IMR-90 (cell line): ENCODE measurements around the gene CD6. TPM values are rescaled to one million over a fixed set of nuclear protein-coding genes. Genes with fewer than 3 reads are reported as not detected.

Source experiments
- ATAC-seq: fragments of 200-7000 bp; cut with Tn5 transposase; 2 replicates; pipeline ENCODE4 v1.9.1; 2020; ENCODE audit warnings: low read depth, mild to moderate bottlenecking, moderate library complexity
- BruUV-seq: library from RNA; stranded (reverse); fragments of 400-500 nt; replicated peaks from 2 replicates; lab custom pipeline; 2021; lab: Mats Ljungman, UMichigan
- CTCF ChIA-PET: fragments of 300-600 bp; formaldehyde crosslinking; extraction: SDS; loops from one replicate; lab custom pipeline; 2021; ENCODE audit warnings: antibody characterized with exemption; lab: Yijun Ruan, JAX
- POLR2A ChIA-PET: fragments of 300-600 bp; sonication (Branson Sonifier 250); formaldehyde crosslinking; loops from one replicate; lab custom pipeline; 2022; ENCODE audit warnings: antibody characterized with exemption; ENCODE audit not compliant: unreplicated experiment; lab: Charles Lee
- DNase-seq: peaks from one replicate; pipeline ENCODE4 v3.0.0; 2013
- H2AFZ ChIP-seq: replicated peaks from 2 replicates; pipeline ENCODE3; 2013; ENCODE audit warnings: low read length, mild to moderate bottlenecking; ENCODE audit not compliant: poor library complexity
- H2AK5ac ChIP-seq: 2 replicates; pipeline ENCODE4 v1.6.1; 2013; ENCODE audit warnings: low read depth, low read length, inconsistent platforms
- H2AK9ac ChIP-seq: replicated peaks from 2 replicates; pipeline ENCODE3; 2013; ENCODE audit warnings: mild to moderate bottlenecking, low read depth, low read length, moderate library complexity; ENCODE audit not compliant: poor library complexity
- H2BK120ac ChIP-seq: 2 replicates; pipeline ENCODE4 v1.6.1; 2013; ENCODE audit warnings: low read depth, low read length, inconsistent platforms
- H2BK15ac ChIP-seq: 3 replicates; pipeline ENCODE4 v1.6.1; 2013; ENCODE audit warnings: low read depth, low read length, inconsistent platforms
- H2BK20ac ChIP-seq: 2 replicates; pipeline ENCODE4 v1.6.1; 2013; ENCODE audit warnings: low read depth, mild to moderate bottlenecking, inconsistent platforms, low read length, moderate library complexity
- H2BK5ac ChIP-seq: 2 replicates; pipeline ENCODE4 v1.6.1; 2013; ENCODE audit warnings: mild to moderate bottlenecking, low read depth, low read length, inconsistent platforms; ENCODE audit not compliant: poor library complexity, severe bottlenecking
- H3K14ac ChIP-seq: replicated peaks from 2 replicates; pipeline ENCODE4 v1.6.1; 2013; ENCODE audit warnings: low read depth, low read length, inconsistent platforms
- H3K18ac ChIP-seq: 2 replicates; pipeline ENCODE4 v1.6.1; 2013; ENCODE audit warnings: low read depth, low read length, control low read depth
- H3K23ac ChIP-seq: 2 replicates; pipeline ENCODE4 v1.6.1; 2013; ENCODE audit warnings: low read depth, low read length, inconsistent platforms
- H3K27ac ChIP-seq: 2 replicates; pipeline ENCODE4 v1.5.1; 2013; ENCODE audit warnings: mild to moderate bottlenecking, control low read depth, low read length; ENCODE audit not compliant: insufficient read depth
- H3K27me3 ChIP-seq: 2 replicates; pipeline ENCODE4 v1.6.1; 2013; ENCODE audit warnings: low read length; ENCODE audit not compliant: control insufficient read depth, insufficient read depth
- H3K36me3 ChIP-seq: 2 replicates; pipeline ENCODE4 v1.6.1; 2013; ENCODE audit warnings: low read length, mixed read lengths; ENCODE audit not compliant: control insufficient read depth, insufficient read depth
- H3K4ac ChIP-seq: 2 replicates; pipeline ENCODE4 v1.6.1; 2013; ENCODE audit warnings: low read depth, low read length, inconsistent platforms
- H3K4me1 ChIP-seq: 2 replicates; pipeline ENCODE4 v1.6.1; 2013; ENCODE audit warnings: low read length, mixed read lengths; ENCODE audit not compliant: control insufficient read depth, insufficient read depth
- H3K4me2 ChIP-seq: 2 replicates; pipeline ENCODE4 v1.6.1; 2013; ENCODE audit warnings: low read depth, mild to moderate bottlenecking, control low read depth, low read length, moderate library complexity
- H3K4me3 ChIP-seq: 2 replicates; pipeline ENCODE4 v1.5.1; 2013; ENCODE audit warnings: low read depth, mild to moderate bottlenecking, control low read depth, low read length, moderate library complexity; ENCODE audit not compliant: insufficient read depth
- H3K56ac ChIP-seq: 2 replicates; pipeline ENCODE4 v1.6.1; 2013; ENCODE audit warnings: low read length, inconsistent platforms; ENCODE audit not compliant: insufficient read depth; ENCODE audit errors: extremely low read depth
- H3K79me1 ChIP-seq, 2 experiments: 2 replicates each; pipeline ENCODE4 v1.6.1; 2013; ENCODE audit warnings: low read length in 2 of 2, inconsistent platforms in 1 of 2, low read depth in 1 of 2
- H3K9ac ChIP-seq: 2 replicates; pipeline ENCODE4 v1.6.1; 2013; ENCODE audit warnings: low read depth, low read length, control low read depth
- H3K9me1 ChIP-seq: 2 replicates; pipeline ENCODE4 v1.6.1; 2013; ENCODE audit warnings: low read length, inconsistent platforms; ENCODE audit not compliant: insufficient read depth
- H3K9me3 ChIP-seq: 2 replicates; pipeline ENCODE4 v1.6.1; 2013; ENCODE audit warnings: low read length; ENCODE audit not compliant: control insufficient read depth, insufficient read depth
- H4K20me1 ChIP-seq: 2 replicates; pipeline ENCODE4 v1.6.1; 2013; ENCODE audit warnings: low read length, inconsistent platforms; ENCODE audit not compliant: insufficient read depth
- H4K5ac ChIP-seq: 2 replicates; pipeline ENCODE4 v1.6.1; 2013; ENCODE audit warnings: mild to moderate bottlenecking, low read depth, low read length, control low read depth
- H4K8ac ChIP-seq, 2 experiments: 2 replicates each; pipeline ENCODE4 v1.6.1; 2013; ENCODE audit warnings: low read depth in 2 of 2, low read length in 2 of 2, control low read depth in 1 of 2, inconsistent platforms in 1 of 2
- H4K91ac ChIP-seq: 2 replicates; pipeline ENCODE4 v1.6.1; 2013; ENCODE audit warnings: low read depth, low read length, inconsistent platforms; ENCODE audit not compliant: insufficient read depth
- CEBPB ChIP-seq: IDR thresholded peaks from 2 replicates; pipeline ENCODE4 v1.6.1; 2012; ENCODE audit warnings: low read depth, low read length, improper control_type of control experiment
- CHD1 ChIP-seq: IDR thresholded peaks from 2 replicates; pipeline ENCODE4 v1.6.1; 2012; ENCODE audit warnings: low read depth, low read length, improper control_type of control experiment
- CTCF ChIP-seq: conservative IDR thresholded peaks from 2 replicates; pipeline ENCODE4 v1.5.1; 2012; ENCODE audit warnings: mild to moderate bottlenecking, low read depth, low read length, improper control_type of control experiment
- ELK1 ChIP-seq: fragments of 150-350 bp; IDR thresholded peaks from 2 replicates; pipeline ENCODE4 v1.6.1; 2016; ENCODE audit warnings: low read depth, mild to moderate bottlenecking, low read length, moderate library complexity, borderline replicate concordance
- FOS ChIP-seq: fragments of 150-350 bp; IDR thresholded peaks from 2 replicates; pipeline ENCODE4 v1.6.1; 2016; ENCODE audit warnings: low read depth, low read length
- MAFK ChIP-seq: IDR thresholded peaks from 2 replicates; pipeline ENCODE4 v1.6.1; 2012; ENCODE audit warnings: low read depth, low read length, improper control_type of control experiment
- MAZ ChIP-seq: IDR thresholded peaks from 2 replicates; pipeline ENCODE4 v1.6.1; 2012; ENCODE audit warnings: low read depth, mild to moderate bottlenecking, low read length, improper control_type of control experiment, moderate library complexity, borderline replicate concordance
- MXI1 ChIP-seq: IDR thresholded peaks from 2 replicates; pipeline ENCODE4 v1.6.1; 2012; ENCODE audit warnings: low read depth, mild to moderate bottlenecking, low read length, moderate library complexity, borderline replicate concordance
- NFE2L2 ChIP-seq: fragments of 150-350 bp; IDR thresholded peaks from 2 replicates; pipeline ENCODE4 v1.6.1; 2016; ENCODE audit warnings: low read depth, mild to moderate bottlenecking, low read length
- RFX5 ChIP-seq: IDR thresholded peaks from 2 replicates; pipeline ENCODE4 v1.8.0; 2012; ENCODE audit warnings: low read depth, mild to moderate bottlenecking, low read length, moderate library complexity
- USF2 ChIP-seq: fragments of 150-350 bp; IDR thresholded peaks from 2 replicates; pipeline ENCODE4 v1.6.1; 2017; ENCODE audit warnings: mild to moderate bottlenecking, antibody characterized with exemption, low read length, low read depth
- WGBS, 2 experiments: methylation state at CpG; one replicate each; pipeline versions ENCODE4 v1.1.5 to v1.1.7; 2013; ENCODE audit warnings: missing lambda C conversion rate in 2 of 2; ENCODE audit not compliant: insufficient read length in 1 of 2; ENCODE audit errors: extremely low coverage in 2 of 2; 5-methylcytosine and 5-hydroxymethylcytosine counted together
- dilution Hi-C: fragments of 300-500 bp; cut with HindIII; formaldehyde crosslinking; loops from one replicate; pipeline ENCODE4 v1.14.3; 2018; ENCODE audit warnings: low sequenced_read_pairs; ENCODE audit not compliant: unreplicated experiment
- in situ Hi-C: fragments of 300-500 bp; cut with MboI; formaldehyde crosslinking; loops from 3 replicates; pipeline ENCODE4 v1.14.3; 2019; ENCODE audit warnings: low sequenced_read_pairs, inconsistent platforms, mixed read lengths
- intact Hi-C: fragments of 100-400 bp; cut with micrococcal nuclease; formaldehyde crosslinking; loops from 2 replicates; pipeline ENCODE4 v1.10.0; 2022
- polyA plus RNA-seq, 3 experiments: library from polyadenylated mRNA; depleted of rRNA; stranded (reverse); fragments of >200 nt; gene quantifications; 2 replicates each; pipeline ENCODE4 v1.2.3, GENCODE V29; 2012; ENCODE audit warnings: low replicate concordance in 1 of 3
- total RNA-seq: library from RNA; depleted of rRNA; stranded (reverse); fragments of >200 nt; gene quantifications from 2 replicates; pipeline ENCODE4 v1.2.3, GENCODE V29; 2012

The CD6 gene
- total and polyA plus RNA-seq, 2 of the 4 experiments (the other 2 are of a cell fraction): not detected

- Histone ChIP-seq H3K4me2 (no peak overlapping the region), H3K14ac (no peak overlapping the region), H3K4me3 (no peak overlapping the region), H2BK5ac (no peak overlapping the region), H3K9me1 (no peaks in the 10 kb centered on the region), H3K27ac (no peak overlapping the region), H2BK120ac (no peak overlapping the region), H2AK9ac (no peak overlapping the region), H2BK20ac (no peak overlapping the region), H3K27me3 (peaks cover 41% of the 10 kb centered on the region), H4K8ac (no peak overlapping the region), H3K56ac (no peak overlapping the region), H4K5ac (no peak overlapping the region), H3K9me3 (no peaks in the 10 kb centered on the region), H3K4me1 (no peaks in the 10 kb centered on the region), H3K23ac (no peak overlapping the region), H3K18ac (no peak overlapping the region), H3K4ac (no peak overlapping the region), H2AK5ac (no peak overlapping the region), H2AFZ (no peak overlapping the region), H3K79me1 (no peaks in the 10 kb centered on the region), H4K20me1 (no peaks in the 10 kb centered on the region), H4K91ac (no peak overlapping the region), H3K36me3 (no peaks in the 10 kb centered on the region), H3K9ac (no peak overlapping the region), H2BK15ac (no peak overlapping the region)
- no CpG with 5 or more reads among the region's 7 CpGs for WGBS, 2 experiments
- TF ChIP-seq MAFK (no peak), FOS (no peak), ELK1 (no peak), CHD1 (no peak), MXI1 (no peak), NFE2L2 (no peak), MAZ (no peak), USF2 (no peak), RFX5 (no peak), CTCF (no peak), CEBPB (no peak)
- POLR2A ChIA-PET: no interaction called here
- ATAC-seq: no peak
- BruUV-seq: no TSS peak
- CTCF ChIA-PET: no interaction called here
- intact Hi-C loops: loop anchor here (5.0 kb wide), 1 partner anchor 48 kb away; no protein-coding TSS in a partner anchor
- in situ Hi-C loops: no loop called here
- dilution Hi-C loops: no loop called here
- no peak for DNase-seq
These were observed 23.1 kb downstream of the CD6 start for GRCh38 chr11:60994541-60995080.
